Pons (tissue), 1 donor: Measurements from ENCODE around the gene SUSD1.

Source experiments
- DNase-seq: peaks from one replicate; pipeline ENCODE4 v3.0.0-alpha.2; 2016; ENCODE audit warnings: low spot score

The SUSD1 gene

DNA sequence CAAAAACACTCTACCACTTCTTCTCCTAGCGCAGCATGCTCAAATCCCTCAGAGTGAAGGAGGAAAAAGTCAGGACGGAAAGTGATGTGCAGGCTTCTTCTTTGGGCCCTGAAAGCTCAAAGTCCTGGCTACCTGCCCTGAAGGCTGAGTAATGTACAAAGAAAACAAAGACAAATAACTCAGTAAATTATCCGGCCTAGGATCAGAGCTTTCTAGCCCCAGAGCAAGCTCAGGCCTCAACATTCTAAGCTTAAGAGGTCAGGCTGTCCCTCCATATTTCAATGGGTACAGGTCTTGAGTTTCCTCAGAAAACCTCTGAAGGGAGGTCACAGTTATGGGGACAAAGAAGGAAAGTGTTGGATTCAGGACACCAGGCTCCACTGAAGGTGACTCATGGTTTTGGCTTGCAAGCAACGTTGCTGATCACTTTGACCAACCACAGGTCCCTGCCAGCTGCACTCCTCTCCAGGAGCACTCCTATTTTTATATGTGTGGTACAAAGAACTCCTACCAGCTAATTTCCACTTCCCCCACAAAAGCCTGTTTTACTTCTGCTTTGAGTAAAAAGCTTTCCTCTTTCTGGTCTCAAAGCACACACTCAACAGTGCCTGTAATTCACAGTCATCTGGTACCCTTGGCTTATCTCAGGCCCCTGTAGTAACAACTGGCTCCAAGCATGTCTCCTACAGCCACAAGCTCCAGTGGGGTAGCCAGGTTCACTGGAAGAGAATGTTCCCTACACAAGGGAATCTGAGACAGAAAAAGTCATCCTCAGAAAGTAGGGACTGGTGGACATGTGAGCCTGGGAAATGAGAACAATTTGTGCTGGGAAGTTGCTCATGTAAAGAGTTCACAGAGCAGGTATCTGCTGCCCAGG is 162.8 kb downstream of the SUSD1 start:
- DNase-seq, result peak; percentile 82

- DNase-seq, result no peak
These were observed 164.0 kb downstream of the SUSD1 start for GRCh38 chr9:112011051-112011620.

DNA sequence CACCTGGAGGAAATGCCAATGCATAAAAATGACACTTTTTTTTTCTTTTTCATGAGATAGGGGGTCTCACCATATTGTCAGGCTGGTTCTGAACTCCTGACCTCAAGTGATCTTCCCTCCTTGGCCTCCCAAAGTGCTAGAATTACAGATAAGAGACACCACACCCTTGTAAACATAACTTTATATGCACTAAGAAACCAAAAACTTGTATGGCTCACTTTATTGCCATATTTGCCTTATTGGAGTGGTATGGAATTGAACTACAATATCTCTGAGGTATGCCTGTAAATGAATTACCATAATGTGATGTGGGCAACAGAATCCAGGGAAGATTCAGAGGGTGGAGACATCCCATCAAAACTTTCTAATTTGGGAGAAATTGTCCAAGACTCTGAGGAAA is 164.6 kb downstream of the SUSD1 start:
- DNase-seq, result no peak

DNA sequence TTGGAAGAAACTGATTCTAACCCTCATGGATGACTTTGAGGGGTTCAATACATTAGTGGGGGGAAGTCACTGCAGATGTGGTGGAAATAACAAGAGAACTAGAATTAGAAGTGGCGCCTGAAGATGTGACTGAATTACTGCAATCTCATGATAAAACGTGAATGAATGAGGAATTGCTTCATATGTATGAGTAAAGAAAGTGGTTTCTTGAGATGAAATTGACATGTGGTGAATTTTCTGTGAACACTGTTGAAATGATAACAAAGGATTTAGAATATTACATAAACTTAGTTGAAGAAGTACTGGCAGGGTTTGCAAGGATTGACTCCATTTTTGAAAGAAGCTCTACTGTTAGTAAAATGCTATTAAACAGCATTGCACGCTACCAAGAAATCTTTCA is 165.4 kb downstream of the SUSD1 start:
- no peak for DNase-seq

DNA sequence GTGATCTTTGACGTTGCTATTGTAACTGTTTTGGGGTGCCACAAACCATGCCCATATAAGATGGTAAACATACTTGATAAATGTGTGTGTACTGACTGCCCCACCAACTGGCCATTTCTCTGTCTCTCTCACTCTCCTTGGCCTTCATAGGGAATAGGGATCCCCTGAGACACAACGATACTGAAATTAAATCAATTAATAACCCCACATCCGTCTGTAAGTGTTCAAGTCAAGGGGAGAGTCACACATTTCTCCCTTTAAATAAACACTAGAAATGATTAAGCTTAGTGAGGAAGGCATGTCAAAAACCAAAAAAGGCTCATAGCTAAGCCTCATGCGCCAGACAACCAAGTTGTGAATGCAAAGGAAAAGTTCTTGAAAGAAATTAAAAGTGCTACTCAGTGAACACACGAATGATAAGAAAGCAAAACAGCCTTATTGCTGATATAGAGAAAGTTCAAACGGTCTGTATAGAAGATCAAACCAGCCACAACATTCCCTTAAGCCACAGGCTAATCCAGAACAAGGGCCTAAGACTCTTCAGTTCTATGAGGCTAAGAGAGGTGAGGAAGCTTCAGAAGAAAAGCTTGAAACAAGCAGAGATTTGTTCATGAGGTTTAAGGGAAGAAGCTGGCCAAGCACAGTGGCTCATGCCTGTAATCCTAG is 167.4 kb downstream of the SUSD1 start:
- no peak for DNase-seq

DNA sequence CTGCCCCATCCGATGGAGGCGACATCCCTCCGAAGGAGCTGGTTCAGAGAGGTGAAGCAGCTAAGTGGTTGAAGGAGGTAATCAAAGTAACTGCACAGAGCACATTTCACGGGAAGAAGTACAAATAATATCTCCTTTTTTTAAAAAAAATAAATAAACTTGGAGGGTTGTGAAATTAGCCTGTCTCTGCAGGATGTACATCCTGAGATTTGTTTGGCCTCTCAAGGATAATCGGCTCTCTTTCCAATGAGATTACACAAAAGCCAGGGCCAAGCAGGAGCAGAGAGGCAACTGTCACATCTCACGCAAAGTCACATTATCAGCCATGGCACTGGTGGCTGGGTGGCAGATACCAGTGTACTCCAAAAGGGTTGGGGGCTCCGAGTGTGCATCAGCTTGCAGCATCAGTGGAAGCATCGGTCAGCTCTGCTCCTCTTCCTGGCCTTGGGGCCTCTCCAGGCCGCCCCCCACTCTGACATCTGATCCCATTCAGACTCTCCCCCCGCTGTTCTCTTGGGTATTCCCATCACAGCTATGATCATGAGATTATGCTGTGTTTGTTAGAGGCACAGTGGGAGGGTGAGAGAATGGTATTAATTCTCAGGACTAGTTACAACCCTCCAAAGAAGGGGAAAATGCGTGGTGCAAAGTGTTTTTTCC is 168.6 kb downstream of the SUSD1 start:
- no peak for DNase-seq

- no peak for DNase-seq
These were observed 169.2 kb downstream of the SUSD1 start for GRCh38 chr9:112005939-112006338.

GRCh38 chr9:112003538-112003937 is 171.6 kb downstream of the SUSD1 start:
- no peak for DNase-seq

GRCh38 chr9:112002847-112003457 is 172.1 kb downstream of the SUSD1 start:
- DNase-seq, result no peak

DNA sequence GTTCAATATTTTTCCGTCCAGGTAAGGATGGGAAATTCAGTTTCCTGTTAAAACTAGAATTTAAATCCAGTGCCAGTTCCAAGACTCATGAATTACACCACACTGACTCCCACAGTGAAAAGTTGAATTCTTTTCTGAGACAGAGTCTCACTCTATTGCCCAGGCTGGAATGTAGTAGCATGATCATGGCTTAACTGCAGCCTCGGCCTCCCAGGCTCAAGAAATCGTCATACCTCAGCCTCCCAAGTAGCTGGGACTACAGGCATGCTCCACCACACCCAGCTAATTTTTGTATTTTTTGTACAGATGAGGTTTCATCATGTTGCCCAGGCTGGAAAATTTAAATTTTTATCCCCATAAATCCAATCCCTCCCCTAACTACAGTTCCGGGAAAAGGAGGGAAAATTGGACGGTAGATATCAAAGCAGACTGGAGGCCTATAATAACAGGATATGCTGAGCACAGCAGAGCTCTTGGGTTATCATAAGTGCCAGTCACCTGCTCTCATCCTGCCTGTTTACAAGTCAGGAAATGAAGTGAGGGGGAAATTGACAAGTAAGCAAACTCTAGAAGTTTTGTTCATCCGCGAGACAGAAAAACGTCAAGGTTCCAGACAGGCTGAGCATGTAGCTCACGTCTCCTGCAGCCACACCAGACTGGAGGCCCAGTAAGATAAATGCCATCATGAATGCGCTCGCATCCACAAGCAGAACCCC is 172.8 kb downstream of the SUSD1 start:
- DNase-seq, result no peak

- no peak for DNase-seq
These were observed 174.4 kb downstream of the SUSD1 start for GRCh38 chr9:112000743-112001142.

DNA sequence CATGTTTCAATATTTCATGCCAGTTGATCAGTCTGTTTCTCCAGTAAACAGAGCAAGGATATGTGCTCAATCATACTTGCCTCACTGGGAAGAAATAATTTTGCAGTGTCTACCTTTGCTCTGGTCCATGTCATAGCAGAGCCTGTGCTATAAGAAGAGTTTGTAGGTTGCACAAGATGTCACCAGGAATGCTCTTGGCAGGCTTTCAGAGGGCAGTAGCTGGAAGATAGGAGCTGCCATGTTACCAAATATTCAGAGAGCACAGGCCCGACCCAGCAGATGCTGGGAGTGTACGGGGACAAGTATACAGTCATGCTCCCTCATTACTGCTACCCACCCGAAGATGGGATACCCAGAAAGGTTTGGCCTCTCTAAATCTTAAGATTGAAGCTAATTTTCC is 175.8 kb downstream of the SUSD1 start:
- no peak for DNase-seq

DNA sequence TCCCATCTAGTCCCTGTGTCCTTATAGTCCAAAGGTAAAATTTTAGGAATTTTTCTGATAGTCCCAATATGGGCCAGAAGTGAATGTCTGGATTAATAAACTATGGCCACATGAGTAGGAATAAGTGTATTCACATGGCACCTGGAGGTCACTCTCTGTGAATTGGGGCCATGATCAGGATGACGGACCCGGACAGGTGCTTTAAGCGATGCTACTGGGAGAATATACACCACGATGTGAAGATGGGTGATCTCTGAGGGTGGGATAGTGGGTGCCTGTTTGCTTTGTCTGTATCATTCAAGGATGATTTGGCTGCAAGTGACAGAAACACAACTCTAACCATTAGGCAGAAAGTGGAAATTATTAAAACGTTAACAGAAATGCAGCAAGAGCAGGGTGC is 177.3 kb downstream of the SUSD1 start:
- DNase-seq, result no peak

- DNase-seq, result no peak
These were observed 180.2 kb downstream of the SUSD1 start for GRCh38 chr9:111994831-111995458.

GRCh38 chr9:111993319-111993718 is 181.8 kb downstream of the SUSD1 start:
- DNase-seq, result no peak

- no peak for DNase-seq
These were observed 182.6 kb downstream of the SUSD1 start for GRCh38 chr9:111992523-111992922.

- no peak for DNase-seq
These were observed 183.9 kb downstream of the SUSD1 start for GRCh38 chr9:111991179-111991578.
